Stimulated activated CD4-positive, alpha-beta T cell treated with anti-CD3 and anti-CD28 coated beads, Interleukin-1b, Interleukin-23, amount 100 ng/mL, for 1 hour (primary cell): ENCODE results near the gene EMSY.
"Not testable (repeated sequence)": the region's sequence is repeated elsewhere in the genome, so short reads cannot be mapped to it uniquely, and the experiment has no call there.

Experiments
- DNase-seq, 2 donors: peaks; one replicate each; pipeline ENCODE4 v3.0.0-alpha.2; 2020; ENCODE audit warnings: low read depth in 2 of 2

The EMSY gene

GRCh38 chr11:76444384-76445120 lies at the start of gene EMSY:
Gene EMSY (plus strand): TSS chr11:76445018. CDS start chr11:76446939, 1,921 bp downstream.
- peak; percentile 66 to 79 for DNase-seq

DNA sequence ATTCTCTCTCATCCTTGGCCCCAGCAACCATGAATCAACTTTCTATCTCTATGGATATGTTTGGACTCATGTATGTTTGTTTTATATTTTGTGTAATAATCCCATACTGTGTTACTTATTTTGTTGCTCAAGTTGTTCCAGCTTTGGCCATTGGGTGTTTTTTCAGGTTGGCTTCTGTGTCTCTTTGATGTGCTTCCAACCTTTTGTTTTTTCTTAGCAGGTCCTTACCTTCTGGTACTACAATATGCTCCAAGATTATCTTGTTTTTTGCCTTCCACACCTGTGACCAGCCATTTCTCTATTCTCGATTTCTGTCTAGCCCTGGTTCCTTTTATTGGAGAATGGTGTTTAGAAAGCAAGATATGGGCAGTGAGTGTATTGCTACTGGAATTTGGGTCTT lies 49.5 kb upstream of the EMSY start:
- no peak for DNase-seq

- DNase-seq, result no peak
These were observed 47.4 kb upstream of the EMSY start for GRCh38 chr11:76397383-76397782.

GRCh38 chr11:76400967-76401366 lies 43.9 kb upstream of the EMSY start:
- no peak for DNase-seq

GRCh38 chr11:76401484-76401883 lies 43.3 kb upstream of the EMSY start:
- DNase-seq, result not testable (repeated sequence)

DNA sequence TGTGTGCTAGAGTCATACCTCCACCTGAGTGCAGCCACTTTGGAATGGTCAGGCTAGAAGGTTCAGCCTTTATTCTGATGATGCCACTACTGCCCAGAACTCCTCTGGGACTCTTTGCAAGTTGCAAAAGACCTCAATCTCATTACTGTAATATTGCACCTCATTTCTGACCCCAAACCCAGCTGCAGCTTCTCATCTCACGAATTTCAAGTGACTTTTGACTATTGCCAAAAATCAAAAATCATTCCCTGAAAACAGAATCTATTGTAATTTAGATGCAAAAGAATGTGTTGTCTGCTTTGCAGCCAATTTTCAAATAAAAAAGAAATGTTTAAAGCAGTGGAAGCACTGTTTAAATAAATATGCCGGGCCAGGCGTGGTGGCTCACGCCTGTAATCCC lies 38.5 kb upstream of the EMSY start:
- no peak for DNase-seq

- DNase-seq, result no peak
These were observed 36.5 kb upstream of the EMSY start for GRCh38 chr11:76408171-76408965.

- no peak for DNase-seq
These were observed 33.9 kb upstream of the EMSY start for GRCh38 chr11:76410851-76411357.

- no peak for DNase-seq
These were observed 29.7 kb upstream of the EMSY start for GRCh38 chr11:76415073-76415472.

DNA sequence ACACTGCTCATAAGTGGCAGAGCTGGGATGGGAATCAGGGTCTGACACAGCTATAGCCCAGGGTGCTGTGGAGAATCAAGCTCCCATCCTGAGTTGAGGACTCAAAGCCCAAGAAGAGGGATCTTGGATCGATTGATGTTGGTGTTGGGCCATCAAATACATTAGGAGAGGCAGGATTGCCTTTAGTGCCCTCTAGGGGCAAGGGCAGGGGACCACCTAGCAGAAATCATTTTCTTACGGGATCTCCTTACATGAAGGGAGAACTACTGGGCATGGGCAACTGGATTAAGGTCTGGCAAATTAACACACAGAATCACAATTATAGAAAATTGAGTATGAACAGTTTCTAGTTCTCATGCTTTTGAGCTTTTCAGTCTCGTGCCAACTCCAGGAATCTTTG lies 24.9 kb upstream of the EMSY start:
- no peak for DNase-seq

DNA sequence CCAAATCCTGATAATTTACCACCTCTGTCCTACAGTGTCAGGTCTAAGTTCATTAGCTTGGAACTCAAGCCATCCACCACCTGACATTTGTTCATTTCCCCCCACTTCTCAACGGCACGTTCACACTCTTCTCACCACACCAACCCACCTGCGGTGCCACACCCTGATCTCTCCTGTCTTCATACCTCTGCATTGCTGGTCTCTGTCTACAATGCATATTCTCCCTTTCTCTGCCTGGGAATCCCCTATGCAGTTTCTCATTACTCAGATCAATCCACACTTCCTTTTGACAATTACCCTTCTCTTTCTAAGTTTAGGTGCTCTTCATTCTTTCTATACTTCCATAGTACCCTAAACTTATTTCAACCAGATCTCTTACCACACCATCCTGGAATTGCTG lies 20.4 kb upstream of the EMSY start:
- no peak for DNase-seq

GRCh38 chr11:76424891-76425290 lies 19.9 kb upstream of the EMSY start:
- no peak for DNase-seq

DNA sequence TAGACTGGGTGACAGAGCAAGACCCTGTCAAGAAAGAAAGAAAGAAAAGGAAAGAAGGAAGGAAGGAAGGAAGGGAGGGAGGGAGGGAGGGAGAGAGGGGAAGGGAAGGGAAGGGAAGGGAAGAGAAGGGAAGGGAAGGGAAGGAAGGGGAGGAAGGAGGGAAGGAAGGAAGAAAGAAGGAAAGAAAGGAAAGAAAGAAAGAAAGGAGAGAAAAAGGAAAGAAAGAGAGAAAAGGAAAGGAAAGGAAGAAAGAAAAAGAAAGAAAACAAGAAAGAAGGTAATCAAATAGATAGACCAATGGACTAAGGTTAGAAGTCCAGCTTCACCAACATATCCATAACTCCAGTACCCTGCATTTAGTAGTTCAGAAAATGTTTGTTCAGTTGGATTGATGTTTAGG lies 18.2 kb upstream of the EMSY start:
- DNase-seq, result no peak

- DNase-seq, result no peak
These were observed 8.8 kb upstream of the EMSY start for GRCh38 chr11:76436020-76436419.

DNA sequence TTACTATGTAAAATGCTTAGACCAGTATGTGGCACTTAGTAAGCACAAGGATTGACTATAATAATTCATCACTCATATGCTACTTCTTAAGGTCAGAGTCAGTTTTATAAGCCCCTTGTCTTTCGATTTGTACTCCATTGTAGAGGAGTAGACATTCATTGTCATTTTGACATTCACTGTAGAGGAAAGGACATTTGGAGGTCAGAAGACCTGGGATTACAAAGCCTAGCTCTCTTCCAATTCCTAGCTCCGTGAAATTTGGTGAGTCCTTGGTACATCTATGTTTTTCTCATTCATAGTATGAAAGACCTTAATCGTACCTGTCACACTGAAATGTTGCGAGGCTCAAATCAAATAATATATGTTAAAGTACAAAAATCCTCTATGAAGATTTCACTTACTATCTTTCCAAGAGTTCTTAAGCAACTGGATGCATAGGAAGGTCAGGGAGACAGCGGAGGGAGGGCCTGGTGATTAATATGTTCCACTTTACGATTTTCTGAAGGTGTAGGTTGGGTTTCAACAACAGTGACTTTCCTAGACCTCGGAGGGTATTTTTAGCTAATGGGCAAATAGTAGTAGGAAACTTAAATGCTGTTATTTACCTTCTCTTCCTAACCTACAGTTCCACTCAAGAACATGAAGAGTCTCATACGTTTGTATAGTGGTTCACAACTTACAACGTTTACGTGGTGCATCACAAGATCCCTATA lies 1.4 kb upstream of the EMSY start:
- no peak for DNase-seq

DNA sequence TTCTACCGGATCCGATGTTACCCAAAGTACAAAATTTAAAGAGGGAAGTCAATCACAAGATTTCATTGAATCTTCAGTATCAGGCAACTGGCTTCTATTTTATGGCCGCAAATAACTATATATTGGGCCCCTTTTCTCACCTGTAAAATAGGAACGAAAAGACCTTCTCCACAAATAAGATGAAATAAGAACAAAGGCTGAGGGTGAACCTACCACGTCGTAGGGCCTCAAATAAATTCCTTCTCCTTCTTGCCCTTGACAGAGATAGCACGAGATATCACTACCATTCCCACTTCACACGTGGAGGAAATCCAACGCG lies 794 bp upstream of the EMSY start:
- no peak for DNase-seq

DNA sequence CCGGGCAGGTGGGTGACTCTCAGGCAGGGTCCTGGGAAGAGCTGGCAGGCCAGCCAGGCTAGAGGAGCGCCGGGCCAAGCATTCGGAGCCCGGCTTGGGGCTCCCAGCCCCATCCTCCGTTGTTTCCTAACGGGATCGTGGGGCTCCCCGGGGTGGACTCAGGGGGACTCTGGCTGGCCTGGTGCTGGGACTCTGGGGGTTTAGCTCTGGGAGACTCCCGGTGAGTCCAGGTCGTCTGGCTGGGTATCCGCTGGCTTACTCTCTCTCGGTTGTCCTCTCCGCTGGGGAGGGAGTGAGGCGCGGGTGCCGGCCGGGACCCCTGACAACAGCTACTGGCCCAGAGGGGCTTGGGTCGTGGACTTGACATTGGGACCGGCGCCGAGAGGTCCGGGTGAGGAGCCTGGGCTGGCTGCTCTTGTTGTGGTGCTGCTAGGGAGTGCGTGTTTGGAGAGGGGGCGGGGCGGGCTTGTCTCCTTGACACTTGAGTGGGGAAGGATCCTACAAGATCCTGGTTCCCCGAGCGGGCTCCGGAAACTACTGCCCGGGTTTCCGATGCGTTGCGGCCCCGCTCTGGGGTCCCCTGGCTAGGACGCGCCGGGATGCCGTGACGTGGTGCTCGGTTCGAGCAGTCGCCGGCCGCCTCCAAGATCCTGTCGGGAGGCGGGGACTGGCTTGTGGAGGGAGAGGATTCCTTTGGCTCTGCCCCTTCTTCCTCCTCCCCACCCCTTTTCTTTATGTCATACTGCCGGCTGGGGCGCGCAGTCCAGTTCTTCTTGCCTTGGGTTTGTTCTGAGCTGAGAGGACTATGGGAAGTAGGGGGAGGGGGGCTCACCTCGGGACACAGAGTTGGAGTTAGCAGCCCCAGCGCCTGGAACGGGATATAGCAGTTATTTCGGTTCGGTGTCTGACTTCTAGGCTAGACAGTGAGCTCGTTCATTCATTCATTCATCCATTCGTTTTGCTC lies 585 bp downstream of the EMSY start:
- peak; percentile 0 to 15 for DNase-seq

GRCh38 chr11:76448506-76448905 lies 3.7 kb downstream of the EMSY start:
- no peak for DNase-seq

DNA sequence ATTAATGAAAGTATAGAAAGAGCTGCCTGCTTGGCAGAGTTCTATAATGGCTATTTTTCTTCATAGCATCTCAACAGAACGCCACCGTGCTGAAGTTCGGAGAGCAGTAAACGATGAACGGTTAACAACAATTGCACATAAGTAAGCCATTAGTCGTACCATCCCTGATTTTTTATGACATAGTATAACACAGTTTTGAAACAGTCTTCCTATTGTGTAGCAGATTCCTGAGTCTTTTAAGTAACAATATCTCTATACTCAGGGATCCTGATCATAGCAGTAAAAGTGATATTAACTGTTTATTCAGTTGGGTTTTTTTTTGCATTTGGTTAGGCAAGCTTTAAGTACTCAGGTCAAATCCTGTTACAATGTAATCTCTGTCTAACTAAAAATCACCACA lies 8.4 kb downstream of the EMSY start:
- DNase-seq, result no peak

GRCh38 chr11:76455331-76455730 lies 10.5 kb downstream of the EMSY start:
- DNase-seq, result no peak

DNA sequence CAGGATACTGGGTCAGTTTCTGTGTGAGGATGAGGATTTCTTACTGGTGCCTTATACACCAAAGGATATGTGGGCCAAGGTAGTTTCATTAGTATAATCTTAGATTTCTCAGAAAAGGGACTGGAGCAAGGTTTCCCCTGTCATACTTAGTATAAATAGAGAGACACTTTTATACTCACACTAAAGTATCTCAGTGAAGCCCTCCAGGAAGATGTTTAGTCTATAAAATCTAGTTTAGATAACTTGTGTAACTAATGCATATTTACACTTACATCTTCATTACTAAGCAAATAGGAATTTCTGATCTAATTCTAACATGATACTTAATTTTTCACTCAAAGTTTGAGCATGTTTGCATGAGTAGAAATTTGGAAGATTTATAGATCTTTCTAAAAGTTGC lies 11.1 kb downstream of the EMSY start:
- no peak for DNase-seq
